GM18505 (cell line): ENCODE results near the gene SLC22A1.
"Not testable (repeated sequence)": the region's sequence is repeated elsewhere in the genome, so short reads cannot be mapped to it uniquely, and the experiment has no call there.

Source experiments
- ATAC-seq: cut with Tn5 transposase; IDR thresholded peaks from one replicate; pipeline ENCODE4 v1.9.1; 2021; ENCODE audit not compliant: unreplicated experiment
- POLR2A ChIP-seq: IDR thresholded peaks from 4 replicates; pipeline ENCODE4 v1.6.1; 2011; ENCODE audit warnings: borderline replicate concordance; ENCODE audit not compliant: insufficient read depth, insufficient read length; ENCODE audit errors: extremely low read depth

Gene SLC22A1

GRCh38 chr6:160141001-160141726 lies 19.5 kb downstream of the SLC22A1 start:
- no peak for ATAC-seq
- no peak for TF ChIP-seq POLR2A

DNA sequence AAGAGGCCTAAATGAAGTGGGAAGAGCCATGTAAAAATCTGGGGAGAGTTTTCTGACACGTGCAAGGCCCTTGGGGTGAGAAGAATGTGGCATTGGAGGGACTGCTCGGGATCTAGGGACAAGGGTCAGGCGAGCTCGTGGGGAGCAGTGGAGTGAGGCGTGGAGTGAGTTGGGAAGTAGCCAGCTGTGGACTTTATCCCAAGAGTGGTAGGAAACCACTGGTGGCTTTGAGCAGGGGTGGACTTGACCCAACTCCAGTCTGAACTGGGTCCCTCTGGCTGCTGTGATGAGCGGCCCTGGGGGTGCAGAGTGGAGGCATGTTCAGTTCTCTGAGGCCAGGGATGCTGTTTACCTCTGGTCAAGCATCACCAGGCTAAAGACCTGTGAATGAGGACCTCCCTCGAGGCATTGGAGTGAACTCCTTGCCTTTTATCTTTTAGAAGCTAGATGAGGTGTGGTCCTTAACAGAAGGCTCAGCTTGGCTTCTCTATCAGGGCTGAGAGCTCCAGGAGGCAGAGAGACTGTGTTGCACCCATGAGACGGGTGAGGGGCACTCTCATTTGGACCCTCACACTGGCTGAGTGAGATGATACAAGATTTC lies 20.6 kb downstream of the SLC22A1 start:
- ATAC-seq: no peak
- no peak for TF ChIP-seq POLR2A

DNA sequence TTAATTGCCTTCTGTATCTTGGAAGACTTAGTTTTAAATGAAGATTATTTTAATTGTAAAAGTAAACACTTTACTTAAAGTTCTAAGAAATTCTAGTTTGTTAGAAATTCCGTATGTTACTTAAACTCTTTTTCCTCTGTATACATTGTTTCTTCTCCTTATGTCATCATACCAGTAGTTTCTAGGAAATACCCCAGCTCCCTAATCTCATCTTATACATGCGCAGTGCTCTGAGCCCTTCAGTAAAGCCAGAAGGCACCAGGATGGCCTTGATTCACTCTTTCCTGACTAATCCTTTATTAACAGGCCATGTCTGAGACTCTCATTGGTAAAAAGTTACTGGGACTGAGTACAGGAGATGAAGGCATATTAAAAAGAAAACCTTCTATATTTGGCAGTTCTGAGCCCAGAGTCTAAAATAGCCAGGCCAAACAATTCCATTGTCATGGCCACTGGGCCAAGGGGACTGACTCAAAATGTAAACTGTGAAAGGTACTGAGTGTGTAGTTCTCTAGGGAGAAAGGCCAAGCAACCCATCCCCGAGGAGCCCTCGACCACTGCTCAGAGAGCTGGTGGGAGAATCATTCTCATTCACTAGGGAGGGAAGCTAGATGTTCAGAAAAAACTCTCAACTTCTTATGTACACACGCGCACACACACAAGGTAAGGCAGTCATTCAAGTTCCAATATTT lies 25.0 kb downstream of the SLC22A1 start:
- TF ChIP-seq POLR2A: no peak
- ATAC-seq: no peak

- no peak for TF ChIP-seq POLR2A
- no peak for ATAC-seq
Measured at GRCh38 chr6:160147146-160147536, 25.5 kb downstream of the SLC22A1 start.

DNA sequence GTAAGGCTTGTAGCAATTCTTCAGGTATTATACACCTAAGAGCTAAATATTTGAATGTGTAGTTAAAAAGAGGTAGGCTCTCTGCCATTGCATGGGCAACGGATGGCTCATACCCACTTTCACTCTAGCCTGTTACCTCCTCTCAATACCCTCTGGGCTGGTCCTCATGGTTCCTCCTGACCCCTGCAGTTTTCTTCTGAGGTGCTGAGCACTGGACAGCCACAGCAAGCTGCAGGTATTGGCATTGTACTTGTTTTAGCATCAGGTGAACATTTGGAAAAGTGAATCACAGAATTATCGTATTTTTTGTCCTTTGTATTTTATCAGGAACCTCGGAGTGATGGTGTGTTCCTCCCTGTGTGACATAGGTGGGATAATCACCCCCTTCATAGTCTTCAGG lies 32.9 kb downstream of the SLC22A1 start:
- TF ChIP-seq POLR2A: no peak

GRCh38 chr6:160156842-160157241 lies 35.2 kb downstream of the SLC22A1 start:
- TF ChIP-seq POLR2A: no peak
- ATAC-seq: no peak

More for the DNA sequence above, 32.9 kb downstream of the SLC22A1 start:
- no peak for ATAC-seq

GRCh38 chr6:160160450-160160849 lies 38.8 kb downstream of the SLC22A1 start:
- ATAC-seq: no peak
- TF ChIP-seq POLR2A: no peak

GRCh38 chr6:160160929-160161646 lies 39.5 kb downstream of the SLC22A1 start:
- no peak for ATAC-seq
- no peak for TF ChIP-seq POLR2A

GRCh38 chr6:160161647-160161986 lies 40.0 kb downstream of the SLC22A1 start:
- no peak for TF ChIP-seq POLR2A
- no peak for ATAC-seq

- no peak for ATAC-seq
- no peak for TF ChIP-seq POLR2A
Measured at GRCh38 chr6:160162030-160162566, 40.5 kb downstream of the SLC22A1 start.

DNA sequence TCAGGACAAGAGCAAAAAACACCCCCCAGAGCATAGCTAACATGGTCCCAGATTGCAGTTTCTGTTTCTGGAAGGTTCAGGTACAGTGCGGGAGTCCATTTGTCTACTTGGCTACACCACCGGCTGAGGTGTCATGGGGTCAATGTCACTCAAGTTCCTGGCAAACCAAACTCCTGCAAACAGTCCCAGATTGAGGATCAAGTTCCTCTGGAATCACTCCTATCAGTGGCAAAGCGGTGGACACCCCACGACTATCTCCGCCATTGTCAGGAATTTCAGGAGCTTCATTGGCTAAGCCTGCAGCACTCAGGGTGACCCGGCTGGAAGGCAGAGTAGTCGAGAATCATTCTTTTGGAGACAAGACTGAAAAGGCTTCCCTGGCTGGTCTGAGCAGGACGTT lies 41.8 kb downstream of the SLC22A1 start:
- ATAC-seq: no peak
- TF ChIP-seq POLR2A: no peak

GRCh38 chr6:160163912-160164311 lies 42.3 kb downstream of the SLC22A1 start:
- ATAC-seq: no peak
- no peak for TF ChIP-seq POLR2A

DNA sequence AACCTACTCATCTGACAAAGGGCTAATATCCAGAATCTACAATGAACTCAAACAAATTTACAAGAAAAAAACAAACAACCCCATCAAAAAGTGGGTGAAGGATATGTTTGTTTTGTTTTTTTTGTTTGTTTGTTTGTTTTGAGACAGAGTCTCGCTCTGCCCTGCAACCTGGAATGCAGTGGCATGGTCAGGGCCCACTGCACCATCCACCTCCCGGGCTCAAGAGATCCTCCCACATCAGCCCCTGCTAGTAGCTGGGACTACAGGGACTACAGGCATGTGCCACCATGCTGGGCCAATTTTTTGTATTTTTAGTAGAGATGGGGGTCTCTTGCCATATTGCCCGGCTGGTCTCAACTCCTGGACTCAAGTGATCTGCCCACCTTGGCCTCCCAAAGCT lies 44.3 kb downstream of the SLC22A1 start:
- ATAC-seq: not testable (repeated sequence)
